ENCODE measurements around the gene PRR33. TPM values are rescaled to one million over a fixed set of nuclear protein-coding genes. Genes with fewer than 3 reads are reported as not detected.

PRR33 gene
- total RNA-seq, 1 donor from 2014 or later, result not detected

DNA sequence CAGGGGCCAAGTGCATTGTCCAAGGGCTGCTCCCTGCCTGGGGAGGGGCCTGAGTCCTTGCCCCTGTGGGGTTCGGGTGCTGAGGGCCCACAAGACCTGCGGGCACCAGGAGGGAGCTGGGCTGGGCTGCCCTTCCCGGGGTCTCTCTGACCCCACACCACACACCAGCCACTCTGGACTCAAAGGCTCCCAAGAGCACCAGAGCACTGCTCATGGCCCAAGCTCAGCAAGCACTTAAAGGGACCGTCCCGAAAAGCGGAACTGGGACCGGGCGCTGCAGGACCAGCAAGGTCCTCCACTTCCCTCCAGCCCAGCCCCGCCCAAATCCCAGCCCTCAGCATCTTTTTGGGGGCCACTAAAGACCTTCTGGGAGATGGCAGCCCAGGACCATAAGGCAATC lies 33.5 kb downstream of the PRR33 start:
- H3K27ac Mint-ChIP-seq (ENCODE audit: unreplicated experiment), result no peak overlapping the region
- no peaks in the 10 kb centered on the region for H3K27me3 Mint-ChIP-seq (ENCODE audit: low read depth)
- no peaks in the 10 kb centered on the region for H3K4me1 Mint-ChIP-seq (ENCODE audit: low read depth)
- TF ChIP-seq CTCF (IDR thresholded peaks at IDR 0.05), result no peak
- H3K36me3 Mint-ChIP-seq (ENCODE audit: low read depth), result no peaks in the 10 kb centered on the region
- H3K4me3 Mint-ChIP-seq (ENCODE audit: unreplicated experiment), result no peak overlapping the region
- H3K9me3 Mint-ChIP-seq (ENCODE audit: low read depth), result no peaks in the 10 kb centered on the region
- no peak for DNase-seq (ENCODE audit: low spot score)

DNA sequence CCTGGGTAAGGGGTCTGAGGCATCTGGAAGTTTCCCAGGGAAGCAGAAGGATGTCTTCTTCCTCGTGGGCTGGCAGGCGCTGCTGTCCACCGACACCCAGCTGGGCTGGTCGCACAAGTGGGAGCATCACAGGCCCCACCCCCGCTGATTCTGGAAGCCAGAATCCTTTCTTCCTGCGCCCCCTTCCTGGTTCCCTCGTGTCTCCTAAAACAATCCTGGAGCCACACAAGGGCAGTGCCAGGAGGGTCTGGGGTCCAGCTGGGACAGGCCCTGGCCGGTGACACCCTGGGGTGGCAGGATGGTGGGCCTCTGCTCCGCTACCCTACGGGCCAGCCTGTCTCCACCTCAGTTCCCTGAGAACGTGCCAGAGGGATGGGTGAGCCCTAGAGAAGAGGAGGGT lies 34.6 kb downstream of the PRR33 start:
- no peak for TF ChIP-seq CTCF (IDR thresholded peaks at IDR 0.05)

GRCh38 chr11:1856306-1857005 lies 35.2 kb downstream of the PRR33 start:
- Mint-ChIP-seq H3K27ac (ENCODE audit: unreplicated experiment) (no peak overlapping the region), H3K36me3 (ENCODE audit: low read depth) (no peaks in the 10 kb centered on the region), H3K27me3 (ENCODE audit: low read depth) (no peaks in the 10 kb centered on the region), H3K4me1 (ENCODE audit: low read depth) (no peaks in the 10 kb centered on the region), H3K9me3 (ENCODE audit: low read depth) (no peaks in the 10 kb centered on the region), H3K4me3 (ENCODE audit: unreplicated experiment) (no peak overlapping the region)
- no peak for TF ChIP-seq CTCF (IDR thresholded peaks at IDR 0.05)
- no peak for DNase-seq (ENCODE audit: low spot score)

More for the DNA sequence above, 34.6 kb downstream of the PRR33 start:
- H3K4me1 Mint-ChIP-seq (ENCODE audit: low read depth), result no peaks in the 10 kb centered on the region
- H3K9me3 Mint-ChIP-seq (ENCODE audit: low read depth), result no peaks in the 10 kb centered on the region
- no peaks in the 10 kb centered on the region for H3K27me3 Mint-ChIP-seq (ENCODE audit: low read depth)
- H3K4me3 Mint-ChIP-seq (ENCODE audit: unreplicated experiment), result no peak overlapping the region
- no peak for DNase-seq (ENCODE audit: low spot score)
- H3K27ac Mint-ChIP-seq (ENCODE audit: unreplicated experiment), result no peak overlapping the region
- no peaks in the 10 kb centered on the region for H3K36me3 Mint-ChIP-seq (ENCODE audit: low read depth)

DNA sequence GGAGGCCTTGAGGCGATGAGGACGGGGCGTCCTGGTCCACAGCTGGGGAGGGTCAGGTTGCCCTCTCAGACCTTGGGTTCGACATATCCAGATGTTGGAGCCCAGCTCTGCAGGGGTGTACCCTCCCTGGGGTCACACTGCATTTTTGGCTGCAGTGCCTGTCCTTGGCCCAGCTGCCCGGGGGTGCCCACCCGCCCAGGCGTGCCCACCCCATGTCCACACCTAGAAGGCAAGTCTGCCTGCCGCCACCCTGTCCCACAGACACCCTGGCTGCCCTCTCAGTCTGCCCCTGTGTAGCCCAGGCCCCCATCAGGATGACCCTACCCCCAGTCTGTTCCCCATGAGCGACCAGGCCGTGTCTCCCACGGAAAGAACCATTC lies 35.8 kb downstream of the PRR33 start:
- H3K36me3 Mint-ChIP-seq (ENCODE audit: low read depth), result no peaks in the 10 kb centered on the region
- no peak overlapping the region for H3K27ac Mint-ChIP-seq (ENCODE audit: unreplicated experiment)
- no peaks in the 10 kb centered on the region for H3K4me1 Mint-ChIP-seq (ENCODE audit: low read depth)
- no peaks in the 10 kb centered on the region for H3K9me3 Mint-ChIP-seq (ENCODE audit: low read depth)
- H3K27me3 Mint-ChIP-seq (ENCODE audit: low read depth), result no peaks in the 10 kb centered on the region
- no peak for TF ChIP-seq CTCF (IDR thresholded peaks at IDR 0.05)
- no peak overlapping the region for H3K4me3 Mint-ChIP-seq (ENCODE audit: unreplicated experiment)
- DNase-seq (ENCODE audit: low spot score), result no peak

GRCh38 chr11:1854949-1855885 lies 36.5 kb downstream of the PRR33 start:
- DNase-seq (ENCODE audit: low spot score), result no peak
- peak; percentile 28 for TF ChIP-seq CTCF (IDR thresholded peaks at IDR 0.05)
- H3K36me3 Mint-ChIP-seq (ENCODE audit: low read depth), result no peaks in the 10 kb centered on the region
- no peaks in the 10 kb centered on the region for H3K4me1 Mint-ChIP-seq (ENCODE audit: low read depth)
- no peaks in the 10 kb centered on the region for H3K9me3 Mint-ChIP-seq (ENCODE audit: low read depth)
- no peaks in the 10 kb centered on the region for H3K27me3 Mint-ChIP-seq (ENCODE audit: low read depth)
- H3K27ac Mint-ChIP-seq (ENCODE audit: unreplicated experiment), result no peak overlapping the region
- no peak overlapping the region for H3K4me3 Mint-ChIP-seq (ENCODE audit: unreplicated experiment)
